ENCODE measurements around the gene NUP93. TPM values are rescaled to one million over a fixed set of nuclear protein-coding genes. Genes with fewer than 3 reads are reported as not detected.

Gene NUP93
- total RNA-seq, result 60.2 and 65.9 TPM in 2 replicates

GRCh38 chr16:56729735-56730662 lies at the start of gene NUP93:
NUP93 (plus strand) TSS chr16:56730129; CDS start chr16:56748248, 18,119 bp downstream.
- Histone ChIP-seq H3K36me3 (ENCODE audit: control insufficient read depth, insufficient read depth, low read length) (no peaks in the 10 kb centered on the region), H3K27me3 (ENCODE audit: control insufficient read depth, insufficient read depth, low read length) (no peaks in the 10 kb centered on the region), H3K4me3 (ENCODE audit: low read depth, low read length) (peak within 1 kb of the TSS; percentile 65)
- TF ChIP-seq CTCF (IDR thresholded peaks at IDR 0.05; ENCODE audit: insufficient read depth, low read length, poor library complexity, severe bottlenecking), result no peak
- peak; percentile 63 for DNase-seq (ENCODE audit: low read depth)

- peak within 1 kb of the TSS; percentile 42 for H3K4me3 ChIP-seq (ENCODE audit: low read depth, low read length)
- no peak for DNase-seq (ENCODE audit: low read depth)
- H3K36me3 ChIP-seq (ENCODE audit: control insufficient read depth, insufficient read depth, low read length), result no peaks in the 10 kb centered on the region
- H3K27me3 ChIP-seq (ENCODE audit: control insufficient read depth, insufficient read depth, low read length), result peaks cover under 1% of the 10 kb centered on the region
- no peak for TF ChIP-seq CTCF (IDR thresholded peaks at IDR 0.05; ENCODE audit: insufficient read depth, low read length, poor library complexity, severe bottlenecking)
These were observed 47.8 kb upstream of the NUP93 start, which contains the start of gene MT1X for GRCh38 chr16:56681939-56682702. MT1X (plus strand) TSS chr16:56682470; CDS start chr16:56682541, 71 bp downstream.

GRCh38 chr16:56682703-56683397 lies 47.1 kb upstream of the NUP93 start:
- DNase-seq (ENCODE audit: low read depth), result no peak
- TF ChIP-seq CTCF (IDR thresholded peaks at IDR 0.05; ENCODE audit: insufficient read depth, low read length, poor library complexity, severe bottlenecking), result no peak
- H3K36me3 ChIP-seq (ENCODE audit: control insufficient read depth, insufficient read depth, low read length), result no peaks in the 10 kb centered on the region
- H3K27me3 ChIP-seq (ENCODE audit: control insufficient read depth, insufficient read depth, low read length), result no peaks in the 10 kb centered on the region
- peak overlapping the region; percentile 42 for H3K4me3 ChIP-seq (ENCODE audit: low read depth, low read length)

GRCh38 chr16:56683424-56684172 lies 46.3 kb upstream of the NUP93 start:
- DNase-seq (ENCODE audit: low read depth), result no peak
- no peaks in the 10 kb centered on the region for H3K36me3 ChIP-seq (ENCODE audit: control insufficient read depth, insufficient read depth, low read length)
- H3K4me3 ChIP-seq (ENCODE audit: low read depth, low read length), result no peak overlapping the region
- TF ChIP-seq CTCF (IDR thresholded peaks at IDR 0.05; ENCODE audit: insufficient read depth, low read length, poor library complexity, severe bottlenecking), result no peak
- H3K27me3 ChIP-seq (ENCODE audit: control insufficient read depth, insufficient read depth, low read length), result no peaks in the 10 kb centered on the region

GRCh38 chr16:56684256-56684925 lies 45.5 kb upstream of the NUP93 start:
- Histone ChIP-seq H3K36me3 (ENCODE audit: control insufficient read depth, insufficient read depth, low read length) (no peaks in the 10 kb centered on the region), H3K4me3 (ENCODE audit: low read depth, low read length) (no peak overlapping the region), H3K27me3 (ENCODE audit: control insufficient read depth, insufficient read depth, low read length) (no peaks in the 10 kb centered on the region)
- no peak for TF ChIP-seq CTCF (IDR thresholded peaks at IDR 0.05; ENCODE audit: insufficient read depth, low read length, poor library complexity, severe bottlenecking)
- DNase-seq (ENCODE audit: low read depth), result no peak

All from kidney epithelial cell (primary cell).